ENCODE results near the gene IL22RA2.

DNA sequence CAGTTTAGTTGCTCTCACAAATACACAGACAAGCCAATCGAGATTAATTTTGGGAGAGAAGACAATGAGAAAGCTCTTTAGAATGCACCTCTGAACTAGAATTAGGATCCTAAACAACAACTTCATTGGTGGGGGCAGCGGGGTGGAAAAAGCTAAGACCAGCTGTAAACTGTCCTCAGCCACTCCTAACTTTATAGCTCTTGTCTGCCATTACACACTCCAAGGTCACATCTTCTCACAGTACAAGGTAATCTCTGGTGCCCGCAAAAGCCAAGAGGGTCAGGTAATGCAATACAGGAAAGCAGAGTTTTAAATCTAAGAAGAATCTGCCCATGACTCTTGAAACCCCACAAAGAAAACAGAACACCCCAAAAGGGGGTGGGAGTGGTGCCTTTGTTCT, 17.8 kb upstream of the IL22RA2 start:
- TF ChIP-seq, protein P1, sequence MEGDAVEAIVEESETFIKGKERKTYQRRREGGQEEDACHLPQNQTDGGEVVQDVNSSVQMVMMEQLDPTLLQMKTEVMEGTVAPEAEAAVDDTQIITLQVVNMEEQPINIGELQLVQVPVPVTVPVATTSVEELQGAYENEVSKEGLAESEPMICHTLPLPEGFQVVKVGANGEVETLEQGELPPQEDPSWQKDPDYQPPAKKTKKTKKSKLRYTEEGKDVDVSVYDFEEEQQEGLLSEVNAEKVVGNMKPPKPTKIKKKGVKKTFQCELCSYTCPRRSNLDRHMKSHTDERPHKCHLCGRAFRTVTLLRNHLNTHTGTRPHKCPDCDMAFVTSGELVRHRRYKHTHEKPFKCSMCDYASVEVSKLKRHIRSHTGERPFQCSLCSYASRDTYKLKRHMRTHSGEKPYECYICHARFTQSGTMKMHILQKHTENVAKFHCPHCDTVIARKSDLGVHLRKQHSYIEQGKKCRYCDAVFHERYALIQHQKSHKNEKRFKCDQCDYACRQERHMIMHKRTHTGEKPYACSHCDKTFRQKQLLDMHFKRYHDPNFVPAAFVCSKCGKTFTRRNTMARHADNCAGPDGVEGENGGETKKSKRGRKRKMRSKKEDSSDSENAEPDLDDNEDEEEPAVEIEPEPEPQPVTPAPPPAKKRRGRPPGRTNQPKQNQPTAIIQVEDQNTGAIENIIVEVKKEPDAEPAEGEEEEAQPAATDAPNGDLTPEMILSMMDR (IDR thresholded peaks at IDR 0.05), result no peak
- no peak for TF ChIP-seq POLR2A (IDR thresholded peaks at IDR 0.05)
